HG02981 (cell line): ENCODE data around the gene ARAP3.
A peak's percentile ranks its signal among the peaks of the same experiment; 100 is the strongest.

Experiments used
- ATAC-seq: cut with Tn5 transposase; IDR thresholded peaks from one replicate; pipeline ENCODE4 v1.9.1; 2021; ENCODE audit warnings: mild to moderate bottlenecking, moderate library complexity; ENCODE audit not compliant: unreplicated experiment

ARAP3 gene

GRCh38 chr5:141701360-141702119 lies 19.5 kb upstream of the ARAP3 start:
- peak; percentile 50 for ATAC-seq

GRCh38 chr5:141697586-141697985 lies 15.6 kb upstream of the ARAP3 start:
- no peak for ATAC-seq

- no peak for ATAC-seq
Measured at GRCh38 chr5:141696431-141696830, 14.4 kb upstream of the ARAP3 start.

- no peak for ATAC-seq
Measured at GRCh38 chr5:141695627-141696215, 13.7 kb upstream of the ARAP3 start.

- ATAC-seq: no peak
Measured at GRCh38 chr5:141694479-141694878, 12.4 kb upstream of the ARAP3 start.

GRCh38 chr5:141692919-141693725 lies 11.1 kb upstream of the ARAP3 start:
- ATAC-seq: no peak

- ATAC-seq: no peak
Measured at GRCh38 chr5:141692533-141692888, 10.5 kb upstream of the ARAP3 start.

GRCh38 chr5:141691867-141692532 lies 10.0 kb upstream of the ARAP3 start:
- ATAC-seq: peak; percentile 84

GRCh38 chr5:141691286-141691866 lies 9.3 kb upstream of the ARAP3 start:
- ATAC-seq: no peak

- no peak for ATAC-seq
Measured at GRCh38 chr5:141686648-141687416, 4.8 kb upstream of the ARAP3 start.

- ATAC-seq: no peak
Measured at GRCh38 chr5:141685591-141685990, 3.6 kb upstream of the ARAP3 start.

GRCh38 chr5:141683596-141684141 lies 1.6 kb upstream of the ARAP3 start:
- ATAC-seq: no peak

GRCh38 chr5:141681295-141681694 lies 735 bp downstream of the ARAP3 start:
- no peak for ATAC-seq

- no peak for ATAC-seq
Measured at GRCh38 chr5:141680751-141681201, 1.3 kb downstream of the ARAP3 start.

- ATAC-seq: no peak
Measured at GRCh38 chr5:141680178-141680577, 1.9 kb downstream of the ARAP3 start.

- no peak for ATAC-seq
Measured at GRCh38 chr5:141677415-141677814, 4.6 kb downstream of the ARAP3 start.

- ATAC-seq: no peak
Measured at GRCh38 chr5:141675672-141676071, 6.4 kb downstream of the ARAP3 start.

- no peak for ATAC-seq
Measured at GRCh38 chr5:141674747-141675146, 7.3 kb downstream of the ARAP3 start.

- ATAC-seq: no peak
Measured at GRCh38 chr5:141672841-141673813, 8.9 kb downstream of the ARAP3 start.
